ENCODE measurements around the gene TMEM141. TPM values are rescaled to one million over a fixed set of nuclear protein-coding genes. Genes with fewer than 3 reads are reported as not detected.
"Not testable (repeated sequence)": the region's sequence is repeated elsewhere in the genome, so short reads cannot be mapped to it uniquely, and the experiment has no call there.

The TMEM141 gene
- total RNA-seq, 4 donors from 2014 or later = 71.1 to 148 (median 115) TPM

GRCh38 chr9:136799854-136800657 is 8.9 kb downstream of the TMEM141 start:
- H3K9me3 ChIP-seq = no peaks in the 10 kb centered on the region
- H3K36me3 ChIP-seq = no peaks in the 10 kb centered on the region
- H3K4me3 ChIP-seq = peak overlapping the region; percentile 40
- 0% methylated on average over 21 of the region's 63 CpGs for WGBS
- peaks cover 41% of the 10 kb centered on the region for H3K27me3 ChIP-seq
- no peak overlapping the region for H3K27ac ChIP-seq
- TF ChIP-seq CTCF (IDR thresholded peaks at IDR 0.05) = no peak
- H3K4me1 ChIP-seq = peaks cover 52% of the 10 kb centered on the region
- no peak for DNase-seq (ENCODE audit: low spot score in 2 of 2)

GRCh38 chr9:136802321-136802720 is 11.2 kb downstream of the TMEM141 start:
- peaks cover 41% of the 10 kb centered on the region for H3K27me3 ChIP-seq
- no peak for DNase-seq (ENCODE audit: low spot score in 2 of 2)
- no peaks in the 10 kb centered on the region for H3K36me3 ChIP-seq
- no peak overlapping the region for H3K27ac ChIP-seq
- H3K9me3 ChIP-seq = no peaks in the 10 kb centered on the region
- TF ChIP-seq CTCF (IDR thresholded peaks at IDR 0.05) (no peak), POLR2AphosphoS5 (IDR thresholded peaks at IDR 0.05) (no peak), EP300 (IDR thresholded peaks at IDR 0.05) (no peak)
- 92% methylated on average over 6 of the region's 6 CpGs for WGBS
- H3K4me1 ChIP-seq = peaks cover 46% of the 10 kb centered on the region
- H3K4me3 ChIP-seq = no peak overlapping the region

GRCh38 chr9:136803009-136803550 is 11.9 kb downstream of the TMEM141 start:
- Histone ChIP-seq H3K27me3 (peaks cover 34% of the 10 kb centered on the region), H3K4me1 (peaks cover 47% of the 10 kb centered on the region)
- not testable (repeated sequence) for H3K4me3 ChIP-seq; H3K27ac ChIP-seq; H3K9me3 ChIP-seq; H3K36me3 ChIP-seq; DNase-seq (ENCODE audit: low spot score in 2 of 2)
- 100% methylated on average over 1 of the region's 9 CpGs for WGBS

GRCh38 chr9:136803551-136804508 is 12.7 kb downstream of the TMEM141 start:
- TF ChIP-seq POLR2A (IDR thresholded peaks at IDR 0.05) = no peak
- no peak for TF ChIP-seq POLR2AphosphoS5 (IDR thresholded peaks at IDR 0.05)
- no peak for TF ChIP-seq CTCF (IDR thresholded peaks at IDR 0.05)
- no peak for TF ChIP-seq EP300 (IDR thresholded peaks at IDR 0.05)
- Histone ChIP-seq H3K27ac (no peak overlapping the region), H3K27me3 (peaks cover 27% of the 10 kb centered on the region), H3K36me3 (no peaks in the 10 kb centered on the region), H3K4me3 (no peak overlapping the region), H3K4me1 (peaks cover 43% of the 10 kb centered on the region), H3K9me3 (no peaks in the 10 kb centered on the region)
- no peak for DNase-seq (ENCODE audit: low spot score in 2 of 2)
- WGBS = 85% methylated on average over 19 of the region's 22 CpGs

GRCh38 chr9:136804509-136805206 is 13.5 kb downstream of the TMEM141 start:
- Histone ChIP-seq H3K36me3 (no peaks in the 10 kb centered on the region), H3K9me3 (no peaks in the 10 kb centered on the region), H3K27me3 (peaks cover 19% of the 10 kb centered on the region), H3K4me1 (peaks cover 44% of the 10 kb centered on the region), H3K27ac (no peak overlapping the region), H3K4me3 (no peak overlapping the region)
- 93% methylated on average over 10 of the region's 20 CpGs for WGBS
- no peak for TF ChIP-seq CTCF (IDR thresholded peaks at IDR 0.05)
- no peak for TF ChIP-seq POLR2A (IDR thresholded peaks at IDR 0.05)
- TF ChIP-seq POLR2AphosphoS5 (IDR thresholded peaks at IDR 0.05) = no peak
- TF ChIP-seq EP300 (IDR thresholded peaks at IDR 0.05) = no peak
- peak in 1 of 2 donors; percentile 62 for DNase-seq (ENCODE audit: low spot score in 2 of 2)

All from suprapubic skin (tissue), 4 donors.